Sigmoid colon (tissue), 4 donors: ENCODE data around the gene MYO5A.

Source experiments
- CTCF ChIP-seq, 4 experiments: fragments of 450-650 bp in 3 of 4; fragments of 200-600 bp in 1 of 4; IDR thresholded peaks; one replicate each; pipeline ENCODE4 v1.5.1; 2016 to 2019; ENCODE audit warnings: antibody characterized with exemption in 4 of 4, mild to moderate bottlenecking in 3 of 4, moderate library complexity in 2 of 4
- EP300 ChIP-seq, 4 donors: sonication (generic); formaldehyde crosslinking; IDR thresholded peaks; one replicate each; pipeline ENCODE4 v1.6.1; 2017; ENCODE audit warnings: antibody characterized with exemption in 4 of 4
- POLR2A ChIP-seq, 2 donors: fragments of 450-650 bp; IDR thresholded peaks; one replicate each; pipeline ENCODE4 v1.6.1; 2016; ENCODE audit warnings: antibody characterized with exemption in 2 of 2, mild to moderate bottlenecking in 2 of 2, moderate library complexity in 2 of 2

GRCh38 chr15:52344592-52344991, 184.1 kb downstream of the MYO5A start:
- no peak for TF ChIP-seq CTCF (IDR thresholded peaks at IDR 0.05)
- no peak for TF ChIP-seq EP300 (IDR thresholded peaks at IDR 0.05)
- no peak for TF ChIP-seq POLR2A (IDR thresholded peaks at IDR 0.05)
